HG03175 (cell line): ENCODE data around the gene IFNLR1.

Experiments
- ATAC-seq: cut with Tn5 transposase; IDR thresholded peaks from one replicate; pipeline ENCODE4 v1.9.1; 2021; ENCODE audit warnings: mild to moderate bottlenecking, moderate library complexity; ENCODE audit not compliant: unreplicated experiment

The IFNLR1 gene

GRCh38 chr1:24150234-24151174 is 36.6 kb downstream of the IFNLR1 start:
- ATAC-seq: peak; percentile 66

- no peak for ATAC-seq
Observed at GRCh38 chr1:24149866-24150233, 37.2 kb downstream of the IFNLR1 start.

GRCh38 chr1:24147816-24148215 is 39.3 kb downstream of the IFNLR1 start:
- no peak for ATAC-seq

DNA sequence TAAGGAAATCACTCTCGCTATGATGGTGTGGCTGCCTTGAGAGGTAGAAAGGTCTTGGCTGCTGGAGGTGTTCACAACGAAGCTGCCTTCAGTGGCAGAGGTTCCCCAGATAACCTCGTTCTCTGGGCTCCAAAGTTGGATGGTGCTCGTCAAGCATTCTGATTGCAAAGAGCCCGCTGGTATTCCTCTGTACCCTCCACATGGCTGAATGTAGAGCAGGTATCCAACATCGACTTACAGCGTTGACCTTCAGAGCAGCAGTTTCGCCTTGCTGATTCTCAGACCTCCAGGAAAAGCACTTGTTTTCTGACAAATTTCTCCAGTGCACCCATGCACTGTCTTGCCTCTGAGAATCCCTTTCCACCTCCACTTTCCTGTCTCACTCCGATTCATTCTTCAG is 39.9 kb downstream of the IFNLR1 start:
- ATAC-seq: no peak

DNA sequence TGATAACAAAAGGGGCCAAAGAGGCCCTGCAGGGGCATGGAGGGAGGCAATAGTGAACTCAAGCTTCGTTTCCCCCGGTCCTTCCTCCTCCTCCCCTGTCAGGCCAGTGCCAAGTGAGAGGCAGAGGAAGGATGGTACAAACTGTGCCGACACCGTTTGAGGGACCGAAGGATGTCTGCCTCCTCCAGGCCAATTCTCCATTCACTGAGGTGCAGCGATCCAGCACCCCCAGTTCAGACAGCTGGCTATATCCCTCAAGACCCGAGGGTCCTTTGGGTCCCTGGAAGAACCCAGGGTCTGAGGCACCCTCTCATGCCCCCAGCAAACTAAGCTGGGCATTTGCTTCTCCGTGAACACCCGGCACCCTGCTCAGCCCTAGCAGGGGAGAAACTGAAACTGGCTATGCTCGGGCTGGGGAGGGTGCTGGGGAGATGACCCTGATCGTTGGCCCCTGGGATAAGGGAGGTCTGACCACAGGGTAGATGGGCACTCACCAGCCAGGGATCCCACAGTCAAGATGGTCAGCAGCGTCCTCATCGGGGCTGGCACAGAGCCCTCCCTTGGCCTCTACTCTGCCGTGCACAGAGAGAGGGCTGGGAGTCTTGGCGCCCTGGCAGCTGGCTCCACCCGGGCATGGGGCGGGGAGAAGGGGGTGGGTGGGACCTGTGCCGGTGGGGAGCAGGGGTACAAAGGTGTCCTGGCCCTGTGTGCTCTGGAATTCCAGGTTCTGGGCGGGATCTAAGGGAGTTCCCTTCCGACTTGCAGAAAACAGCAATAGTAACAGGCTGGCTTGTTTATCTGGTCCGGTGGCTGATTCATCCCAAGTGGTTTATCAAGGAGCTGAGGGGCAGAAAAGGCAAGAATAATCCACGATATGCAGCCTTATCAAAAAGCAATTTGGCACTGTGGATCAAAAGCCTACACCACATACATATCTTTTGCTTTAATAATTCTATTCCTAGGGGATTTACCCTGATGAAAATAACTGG is 44.2 kb downstream of the IFNLR1 start, which contains the start of gene IL22RA1:
Gene IL22RA1 (minus strand): TSS at position 595 of the 989 bp plus-strand sequence. CDS start 58 bp downstream, at position 537.
- no peak for ATAC-seq

GRCh38 chr1:24141311-24141997 is 45.6 kb downstream of the IFNLR1 start:
- ATAC-seq: no peak

GRCh38 chr1:24140741-24141181 is 46.3 kb downstream of the IFNLR1 start:
- no peak for ATAC-seq

DNA sequence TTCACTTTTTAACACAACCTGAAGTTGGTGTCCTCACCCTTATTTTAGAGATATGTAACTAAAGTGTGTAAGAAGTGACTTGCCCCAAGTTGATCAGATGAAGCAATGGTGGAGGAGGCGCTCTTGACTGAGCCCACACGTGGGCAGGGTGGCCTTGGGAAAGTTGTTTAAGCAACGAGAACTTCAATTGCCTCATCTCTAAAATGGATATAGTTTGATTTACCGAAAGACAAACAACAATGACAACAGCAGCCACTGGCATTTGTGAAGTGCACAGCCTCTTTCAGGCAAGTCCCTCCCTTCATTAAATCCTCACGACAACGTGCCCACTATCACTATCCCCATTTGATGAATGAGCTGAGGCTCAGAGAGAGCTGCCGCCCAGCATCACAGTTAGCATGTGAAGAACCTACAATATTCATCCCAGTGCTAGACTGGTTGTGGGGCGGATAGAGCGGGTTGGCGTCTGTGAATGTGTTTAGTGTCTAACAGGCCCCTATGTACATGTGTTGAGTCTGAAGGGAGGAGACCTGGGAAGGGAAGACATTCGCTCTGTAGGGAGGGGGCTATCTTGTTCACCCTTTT is 47.2 kb downstream of the IFNLR1 start:
- no peak for ATAC-seq

- no peak for ATAC-seq
Observed at GRCh38 chr1:24139222-24139489, 47.9 kb downstream of the IFNLR1 start.

GRCh38 chr1:24138476-24139221 is 48.4 kb downstream of the IFNLR1 start:
- ATAC-seq: no peak

DNA sequence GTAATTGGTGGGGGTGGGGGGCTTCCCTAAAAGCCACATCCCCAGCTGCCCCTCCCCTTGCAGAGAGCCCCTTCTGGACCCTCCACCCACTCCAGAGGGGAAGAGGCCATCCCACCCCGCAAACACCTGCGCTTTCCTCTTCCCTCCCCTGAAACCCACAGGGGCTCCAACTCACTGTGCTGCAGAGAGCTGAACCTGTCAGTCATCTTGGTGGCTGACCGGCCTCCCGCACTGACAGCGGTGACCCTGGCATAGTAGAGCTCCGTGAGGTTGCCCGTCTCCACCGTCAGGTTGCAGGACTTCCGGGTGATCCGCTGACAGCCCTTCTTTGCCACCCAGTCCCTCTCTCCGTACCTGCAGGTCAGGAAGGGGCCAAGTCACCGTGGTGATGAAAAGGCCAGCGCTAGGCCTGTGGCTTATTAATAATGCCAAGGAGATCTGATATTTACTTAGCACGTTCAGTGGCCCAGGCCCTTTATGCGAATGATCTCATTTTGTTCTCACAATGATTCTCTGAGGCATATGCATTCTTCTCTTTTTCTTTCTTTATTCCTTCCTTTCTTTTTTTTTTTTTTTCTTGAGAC is 50.0 kb downstream of the IFNLR1 start:
- no peak for ATAC-seq

DNA sequence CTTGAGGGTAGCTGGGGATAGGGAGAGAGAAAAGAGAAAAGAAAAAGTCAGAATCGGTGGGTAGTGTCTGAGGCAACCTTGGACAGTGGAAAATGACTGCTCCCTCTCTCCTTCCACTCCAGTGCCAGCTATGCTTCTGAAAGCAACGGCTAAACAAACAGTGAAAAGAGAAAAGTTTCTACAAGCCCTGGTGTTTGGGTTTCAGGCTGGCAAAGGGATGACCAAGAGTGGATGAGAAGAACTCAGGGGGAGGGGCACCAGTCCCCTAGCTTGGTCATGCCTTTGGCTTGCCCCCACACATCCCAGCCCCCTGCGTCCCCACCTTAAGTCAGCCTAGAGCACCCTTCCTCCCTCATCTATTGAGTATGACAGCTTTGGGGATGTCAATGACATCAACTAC is 52.7 kb downstream of the IFNLR1 start:
- ATAC-seq: no peak

- ATAC-seq: no peak
Observed at GRCh38 chr1:24133819-24134218, 53.3 kb downstream of the IFNLR1 start.

DNA sequence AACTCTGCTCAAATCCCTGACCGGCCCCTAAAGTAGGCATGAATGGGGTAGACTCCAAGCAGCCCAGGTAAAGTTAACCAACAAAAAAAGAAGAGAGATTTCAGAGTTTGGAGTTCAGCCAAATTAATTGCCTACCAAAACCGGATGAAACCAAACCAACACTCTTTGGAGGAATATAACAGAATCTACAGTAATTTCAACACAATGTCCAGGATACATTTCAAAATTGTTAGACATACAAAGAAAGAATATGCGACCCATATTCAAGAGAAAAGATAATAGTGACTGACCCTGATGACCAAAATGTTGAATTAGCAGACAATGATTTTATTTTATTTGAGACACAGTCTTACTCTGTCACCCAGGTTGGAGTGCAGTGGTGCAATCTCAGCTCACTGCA is 56.7 kb downstream of the IFNLR1 start:
- ATAC-seq: no peak

DNA sequence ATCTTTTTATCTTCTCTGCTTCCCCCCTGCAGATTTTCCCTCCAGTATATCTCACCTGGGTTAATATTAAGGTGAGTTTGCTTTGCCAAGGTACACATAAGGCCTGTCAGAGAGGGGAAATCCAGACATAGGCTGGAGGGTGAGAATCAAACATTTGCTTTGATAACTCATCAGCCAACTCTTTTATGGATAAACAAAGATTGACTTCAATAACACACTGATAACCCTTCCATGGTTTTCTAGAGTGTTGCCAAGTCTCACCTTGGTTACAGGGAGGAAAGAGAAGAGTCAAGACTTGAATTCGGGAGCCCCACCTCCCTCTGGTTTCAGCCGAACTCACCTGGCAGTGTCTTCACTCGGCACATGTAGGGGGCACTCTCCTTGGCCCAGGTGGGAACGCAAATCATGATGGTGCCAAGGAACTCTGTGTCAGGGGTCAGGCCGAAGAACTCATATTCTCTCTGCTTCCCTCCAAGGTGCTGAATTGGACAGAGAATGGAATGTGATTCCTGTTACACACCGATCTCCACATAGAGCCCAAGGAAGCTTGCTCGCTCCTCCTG is 59.2 kb downstream of the IFNLR1 start:
- no peak for ATAC-seq

DNA sequence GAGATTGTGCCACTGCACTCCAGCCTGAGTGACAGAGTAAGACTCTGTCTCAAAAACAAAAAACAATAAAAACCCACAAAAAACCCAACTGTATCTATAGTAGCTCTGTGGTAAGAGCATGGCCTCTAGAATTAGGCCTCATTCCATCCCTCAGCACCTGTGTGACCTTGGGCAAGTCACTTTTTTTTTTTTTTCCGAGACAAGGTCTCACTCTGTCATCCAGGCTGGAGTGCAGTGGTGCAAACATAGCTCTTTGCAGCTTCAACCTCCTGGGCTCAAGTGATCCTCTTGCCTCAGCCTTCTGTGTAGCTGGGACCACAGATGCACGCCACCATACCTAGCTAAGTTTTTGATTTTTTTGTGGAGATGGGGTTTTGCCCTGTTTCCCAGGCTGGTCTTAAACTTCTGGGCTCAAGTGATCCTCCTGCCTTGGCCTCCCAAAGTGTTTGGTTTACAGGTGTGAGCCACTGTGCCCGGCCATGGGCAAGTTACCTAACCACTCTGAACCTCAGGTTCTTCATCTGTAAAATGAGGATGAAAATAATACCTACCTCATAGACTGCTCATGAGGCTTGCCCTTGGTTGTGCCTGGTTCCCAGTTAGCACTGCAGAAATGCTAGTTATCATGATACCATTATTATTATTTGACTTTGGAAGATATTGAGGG is 59.8 kb downstream of the IFNLR1 start:
- no peak for ATAC-seq

GRCh38 chr1:24126672-24127023 is 60.4 kb downstream of the IFNLR1 start:
- no peak for ATAC-seq

DNA sequence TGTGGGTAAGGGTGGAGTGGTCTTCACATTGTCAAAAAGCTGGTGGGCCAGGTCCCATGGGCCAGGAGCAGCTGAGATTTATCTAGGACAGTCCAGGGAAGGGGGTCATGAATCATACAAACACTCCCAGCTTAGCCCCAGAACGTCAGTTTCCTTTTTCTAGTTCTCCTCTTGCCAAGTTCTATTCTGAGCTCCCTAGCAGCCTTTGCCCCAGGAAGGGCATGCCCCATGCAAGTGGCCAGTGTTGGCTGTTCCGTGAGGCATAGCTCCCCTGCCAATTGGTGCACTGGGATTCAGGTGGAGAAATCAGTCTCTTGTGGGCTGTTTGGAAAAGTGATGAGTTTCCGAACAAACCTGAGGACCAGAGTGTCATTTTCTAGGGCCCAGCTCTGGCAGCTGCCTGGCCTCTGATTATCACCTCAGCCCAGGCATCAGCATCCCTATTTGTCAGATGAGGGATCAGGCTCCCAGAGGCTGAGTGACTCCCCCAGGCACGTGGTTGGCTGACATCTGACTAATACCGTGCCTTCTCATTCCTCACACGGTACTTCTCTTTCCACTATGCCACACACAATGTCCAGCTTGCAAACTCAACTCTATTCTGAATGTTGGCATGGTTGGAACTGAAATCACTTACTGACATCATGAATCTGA is 60.9 kb downstream of the IFNLR1 start:
- ATAC-seq: no peak
